Smooth muscle cell (in vitro differentiated cells): ENCODE data around the gene GPBP1L1. TPM values are rescaled to one million over a fixed set of nuclear protein-coding genes. Genes with fewer than 3 reads are reported as not detected.

Experiments
- DNase-seq: peaks from one replicate; lab custom pipeline; 2025; ENCODE audit not compliant: unreplicated experiment; lab: John Stamatoyannopoulos, UW
- H2AFZ ChIP-seq: fragments of 200-600 bp; sonication (generic); 2 replicates; pipeline ENCODE4 v1.6.0; 2016; ENCODE audit warnings: antibody characterized with exemption, low read depth, mild to moderate bottlenecking
- H3F3A ChIP-seq: fragments of 200-600 bp; sonication (generic); 2 replicates; pipeline ENCODE4 v1.6.0; 2017; ENCODE audit warnings: antibody characterized with exemption, low read depth
- H3K27ac ChIP-seq: fragments of 200-600 bp; sonication (generic); 2 replicates; pipeline ENCODE4 v1.5.1; 2016; ENCODE audit warnings: low read depth, mild to moderate bottlenecking
- H3K27me3 ChIP-seq: fragments of 200-600 bp; sonication (generic); 2 replicates; pipeline ENCODE4 v1.6.1; 2016; ENCODE audit warnings: low read depth, mild to moderate bottlenecking
- H3K36me3 ChIP-seq: fragments of 200-600 bp; sonication (generic); 2 replicates; pipeline ENCODE4 v1.5.1; 2016; ENCODE audit warnings: low read depth
- H3K4me1 ChIP-seq: fragments of 200-600 bp; sonication (generic); 2 replicates; pipeline ENCODE4 v1.5.1; 2016; ENCODE audit warnings: low read depth
- H3K4me2 ChIP-seq: fragments of 200-600 bp; sonication (generic); 2 replicates; pipeline ENCODE4 v1.6.0; 2016; ENCODE audit warnings: mild to moderate bottlenecking
- H3K4me3 ChIP-seq: fragments of 200-600 bp; sonication (generic); 2 replicates; pipeline ENCODE4 v1.5.1; 2016; ENCODE audit warnings: mild to moderate bottlenecking
- H3K79me2 ChIP-seq: fragments of 200-600 bp; sonication (generic); 2 replicates; pipeline ENCODE4 v1.6.0; 2016; ENCODE audit warnings: low read depth, mild to moderate bottlenecking
- H3K9ac ChIP-seq: fragments of 200-600 bp; sonication (generic); 2 replicates; pipeline ENCODE4 v1.6.0; 2016; ENCODE audit warnings: low read depth
- H3K9me3 ChIP-seq: fragments of 200-600 bp; sonication (generic); replicated peaks from 2 replicates; pipeline ENCODE4 v1.5.1; 2016; ENCODE audit warnings: low read depth
- H4K20me1 ChIP-seq: fragments of 200-600 bp; sonication (generic); 2 replicates; pipeline ENCODE4 v1.6.0; 2016; ENCODE audit warnings: low read depth
- WGBS: methylation state at CpG from one replicate; pipeline ENCODE4 v1.1.7; 2016; ENCODE audit warnings: low lambda C conversion rate; 5-methylcytosine and 5-hydroxymethylcytosine counted together
- polyA plus RNA-seq: library from polyadenylated mRNA; unstranded; fragments of >200 nt; fragmentation: Nextera tagmentation; extraction: Ambion mirVana; gene quantifications from 2 replicates; pipeline ENCODE4 v1.2.1, GENCODE V29; 2016
- total RNA-seq: library from RNA; depleted of rRNA; stranded (reverse); fragments of >200 nt; gene quantifications from 2 replicates; pipeline ENCODE4 v1.2.3, GENCODE V29; 2014
- TF ChIP-seq, protein P1 (sequence below): fragments of 200-600 bp; sonication (generic); IDR thresholded peaks from 2 replicates; pipeline ENCODE4 v1.5.1; 2017; ENCODE audit warnings: borderline replicate concordance, mild to moderate bottlenecking, antibody characterized with exemption; ENCODE audit not compliant: insufficient read depth, poor library complexity, severe bottlenecking

GPBP1L1 gene
- total and polyA plus RNA-seq, 2 experiments from 2014 or later: 51.9 to 93.2 TPM

GRCh38 chr1:45659222-45659621, 27.1 kb downstream of the GPBP1L1 start:
- TF ChIP-seq, protein P1, sequence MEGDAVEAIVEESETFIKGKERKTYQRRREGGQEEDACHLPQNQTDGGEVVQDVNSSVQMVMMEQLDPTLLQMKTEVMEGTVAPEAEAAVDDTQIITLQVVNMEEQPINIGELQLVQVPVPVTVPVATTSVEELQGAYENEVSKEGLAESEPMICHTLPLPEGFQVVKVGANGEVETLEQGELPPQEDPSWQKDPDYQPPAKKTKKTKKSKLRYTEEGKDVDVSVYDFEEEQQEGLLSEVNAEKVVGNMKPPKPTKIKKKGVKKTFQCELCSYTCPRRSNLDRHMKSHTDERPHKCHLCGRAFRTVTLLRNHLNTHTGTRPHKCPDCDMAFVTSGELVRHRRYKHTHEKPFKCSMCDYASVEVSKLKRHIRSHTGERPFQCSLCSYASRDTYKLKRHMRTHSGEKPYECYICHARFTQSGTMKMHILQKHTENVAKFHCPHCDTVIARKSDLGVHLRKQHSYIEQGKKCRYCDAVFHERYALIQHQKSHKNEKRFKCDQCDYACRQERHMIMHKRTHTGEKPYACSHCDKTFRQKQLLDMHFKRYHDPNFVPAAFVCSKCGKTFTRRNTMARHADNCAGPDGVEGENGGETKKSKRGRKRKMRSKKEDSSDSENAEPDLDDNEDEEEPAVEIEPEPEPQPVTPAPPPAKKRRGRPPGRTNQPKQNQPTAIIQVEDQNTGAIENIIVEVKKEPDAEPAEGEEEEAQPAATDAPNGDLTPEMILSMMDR: no peak
- no peaks in the 10 kb centered on the region for H3K4me1 ChIP-seq
- H3K79me2 ChIP-seq: peaks cover 68% of the 10 kb centered on the region
- H3K9me3 ChIP-seq: no peaks in the 10 kb centered on the region
- H3K4me3 ChIP-seq: no peak overlapping the region
- H3K27ac ChIP-seq: no peak overlapping the region
- peaks cover 32% of the 10 kb centered on the region for H3K36me3 ChIP-seq
- peaks cover 80% of the 10 kb centered on the region for H4K20me1 ChIP-seq
- no peak overlapping the region for H3K9ac ChIP-seq
- no peak for DNase-seq
- WGBS: 98% methylated on average over 2 of the region's 2 CpGs
- H3K27me3 ChIP-seq: no peaks in the 10 kb centered on the region
- H2AFZ ChIP-seq: no peak overlapping the region
- no peaks in the 10 kb centered on the region for H3F3A ChIP-seq
- no peak overlapping the region for H3K4me2 ChIP-seq

DNA sequence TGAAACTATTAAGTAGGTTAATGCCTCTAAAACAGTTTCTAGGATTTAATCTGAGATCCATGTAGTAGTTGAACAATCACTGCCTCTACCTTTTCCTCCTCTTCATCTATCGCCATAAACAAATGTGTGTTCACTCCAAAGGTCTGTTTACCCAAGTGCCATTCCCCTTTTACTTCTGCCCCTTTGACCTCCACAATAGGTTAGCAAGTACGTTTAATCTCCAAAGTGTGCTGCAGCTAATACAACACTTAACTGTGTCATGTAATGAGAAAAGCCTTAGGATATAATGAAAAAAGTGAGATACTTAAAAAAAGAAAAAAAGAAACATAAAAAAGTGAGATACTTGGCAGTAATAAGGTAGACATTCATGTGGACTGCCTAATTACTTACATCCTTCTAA, 28.2 kb downstream of the GPBP1L1 start:
- H3K4me3 ChIP-seq: no peak overlapping the region
- H3K4me2 ChIP-seq: no peak overlapping the region
- peaks cover 61% of the 10 kb centered on the region for H3K79me2 ChIP-seq
- no peaks in the 10 kb centered on the region for H3K27me3 ChIP-seq
- DNase-seq: no peak
- H4K20me1 ChIP-seq: peaks cover 76% of the 10 kb centered on the region
- no peak overlapping the region for H2AFZ ChIP-seq
- H3K9ac ChIP-seq: no peak overlapping the region
- no peaks in the 10 kb centered on the region for H3K9me3 ChIP-seq
- no peaks in the 10 kb centered on the region for H3F3A ChIP-seq
- H3K36me3 ChIP-seq: peaks cover 35% of the 10 kb centered on the region
- 100% methylated on average over 2 of the region's 2 CpGs for WGBS
- TF ChIP-seq, protein P1: no peak
- no peak overlapping the region for H3K27ac ChIP-seq
- no peaks in the 10 kb centered on the region for H3K4me1 ChIP-seq

GRCh38 chr1:45656573-45657226, 29.6 kb downstream of the GPBP1L1 start:
- H3F3A ChIP-seq: no peaks in the 10 kb centered on the region
- WGBS: 96% methylated on average over 3 of the region's 3 CpGs
- H4K20me1 ChIP-seq: peaks cover 67% of the 10 kb centered on the region
- H3K4me2 ChIP-seq: no peak overlapping the region
- H3K27me3 ChIP-seq: no peaks in the 10 kb centered on the region
- H2AFZ ChIP-seq: no peak overlapping the region
- peaks cover 46% of the 10 kb centered on the region for H3K79me2 ChIP-seq
- no peak overlapping the region for H3K27ac ChIP-seq
- no peaks in the 10 kb centered on the region for H3K9me3 ChIP-seq
- no peak overlapping the region for H3K9ac ChIP-seq
- peaks cover 35% of the 10 kb centered on the region for H3K36me3 ChIP-seq
- no peak for DNase-seq
- no peak overlapping the region for H3K4me3 ChIP-seq
- H3K4me1 ChIP-seq: no peaks in the 10 kb centered on the region
- TF ChIP-seq, protein P1: no peak
